Common myeloid progenitor, CD34-positive (primary cell): ENCODE measurements around the gene RIN1.
"Not testable (repeated sequence)": the region's sequence is repeated elsewhere in the genome, so short reads cannot be mapped to it uniquely, and the experiment has no call there.

Source experiments
- CTCF ChIA-PET: fragments of 350-600 bp; sonication (Branson Sonifier 250); formaldehyde crosslinking; loops from one replicate; lab custom pipeline; 2021; ENCODE audit warnings: antibody characterized with exemption; lab: Charles Lee
- POLR2A ChIA-PET: fragments of 350-600 bp; sonication (Branson Sonifier 250); formaldehyde crosslinking; loops from one replicate; lab custom pipeline; 2021; ENCODE audit warnings: antibody characterized with exemption; lab: Charles Lee
- DNase-seq, 3 donors: peaks; one replicate each; pipeline versions ENCODE4 v3.0.0 to v3.0.0-alpha.2; 2013
- H3K27ac ChIP-seq, 2 experiments: 1 replicate in 1 of 2; 2 replicates in 1 of 2; pipeline ENCODE4 v1.7.0; 2013; ENCODE audit warnings: inconsistent platforms in 2 of 2, low read length in 2 of 2, mild to moderate bottlenecking in 2 of 2, low read depth in 1 of 2, moderate library complexity in 1 of 2; ENCODE audit not compliant: severe bottlenecking in 2 of 2, insufficient read depth in 1 of 2, poor library complexity in 1 of 2
- H3K27me3 ChIP-seq, 5 experiments: replicated peaks in 2 of 5; 1 replicate in 3 of 5; 2 replicates in 2 of 5; pipeline versions ENCODE4 v1.6.1 to v1.7.0; 2013; ENCODE audit warnings: low read length in 4 of 5, mild to moderate bottlenecking in 2 of 5, moderate library complexity in 2 of 5, inconsistent platforms in 1 of 5; ENCODE audit not compliant: insufficient read depth in 5 of 5, control insufficient read depth in 4 of 5
- H3K36me3 ChIP-seq, 4 experiments: 1 replicate in 2 of 4; 2 replicates in 2 of 4; pipeline versions ENCODE4 v1.6.1 to v1.7.0; 2013; ENCODE audit warnings: low read length in 3 of 4, control low read depth in 1 of 4, mild to moderate bottlenecking in 1 of 4; ENCODE audit not compliant: control insufficient read depth in 4 of 4, insufficient read depth in 4 of 4
- H3K4me1 ChIP-seq, 4 experiments: 1 replicate in 3 of 4; 2 replicates in 1 of 4; pipeline versions ENCODE4 v1.6.1 to v1.7.1; 2013; ENCODE audit warnings: low read length in 3 of 4, mild to moderate bottlenecking in 3 of 4, control low read depth in 1 of 4, inconsistent platforms in 1 of 4, moderate library complexity in 1 of 4; ENCODE audit not compliant: control insufficient read depth in 4 of 4, insufficient read depth in 4 of 4; ENCODE audit errors: control extremely low read depth in 1 of 4
- H3K4me3 ChIP-seq, 7 experiments: 1 replicate in 4 of 7; 2 replicates in 3 of 7; pipeline versions ENCODE4 v1.5.1 to v1.7.0; 2013; ENCODE audit warnings: mild to moderate bottlenecking in 7 of 7, low read length in 6 of 7, moderate library complexity in 6 of 7, inconsistent platforms in 2 of 7, low read depth in 2 of 7, control low read depth in 1 of 7; ENCODE audit not compliant: insufficient read depth in 4 of 7, control insufficient read depth in 1 of 7; ENCODE audit errors: extremely low read depth in 1 of 7
- H3K9me3 ChIP-seq, 5 experiments: 1 replicate in 4 of 5; 2 replicates in 1 of 5; pipeline versions ENCODE4 v1.6.1 to v1.7.1; 2013; ENCODE audit warnings: low read length in 4 of 5, mild to moderate bottlenecking in 2 of 5, inconsistent platforms in 1 of 5, low read depth in 1 of 5, moderate library complexity in 1 of 5; ENCODE audit not compliant: control insufficient read depth in 4 of 5, insufficient read depth in 2 of 5; ENCODE audit errors: control extremely low read depth in 1 of 5
- WGBS: methylation state at CpG from one replicate; pipeline ENCODE4 v1.1.5; 2013; ENCODE audit not compliant: insufficient coverage; 5-methylcytosine and 5-hydroxymethylcytosine counted together

The RIN1 gene

GRCh38 chr11:66324664-66325063 lies 11.6 kb downstream of the RIN1 start:
- 100% methylated on average over 3 of the region's 10 CpGs for WGBS
- H3K27ac ChIP-seq = no peak overlapping the region
- peaks cover 0 to 37% (median 24%) of the 10 kb centered on the region in 4 experiments for H3K4me1 ChIP-seq
- ChIA-PET POLR2A (no interaction called here), CTCF (interaction anchor here (1.4 to 4.0 kb wide), 2 partner anchors 13 to 30 kb away, joined by 3 to 44 read pairs; no protein-coding TSS in a partner anchor)
- H3K4me3 ChIP-seq = no peak overlapping the region
- H3K9me3 ChIP-seq = no peaks in the 10 kb centered on the region
- H3K36me3 ChIP-seq = no peaks in the 10 kb centered on the region
- no peaks in the 10 kb centered on the region for H3K27me3 ChIP-seq
- no peak for DNase-seq

GRCh38 chr11:66323684-66324083 lies 12.6 kb downstream of the RIN1 start:
- Histone ChIP-seq H3K36me3 (no peaks in the 10 kb centered on the region), H3K4me1 (peaks cover 6 to 44% (median 28%) of the 10 kb centered on the region in 4 experiments), H3K4me3 (no peak overlapping the region), H3K27ac (no peak overlapping the region), H3K27me3 (no peaks in the 10 kb centered on the region), H3K9me3 (no peaks in the 10 kb centered on the region)
- POLR2A ChIA-PET = no interaction called here
- DNase-seq = no peak
- CTCF ChIA-PET = interaction anchor here (1.4 to 4.0 kb wide), 2 partner anchors 12 to 31 kb away, joined by 3 to 44 read pairs; no protein-coding TSS in a partner anchor
- 100% methylated on average over 1 of the region's 1 CpG for WGBS

- POLR2A ChIA-PET = no interaction called here
- H3K27ac ChIP-seq = no peak overlapping the region
These were observed 13.4 kb downstream of the RIN1 start for GRCh38 chr11:66322732-66323427.

GRCh38 chr11:66321606-66322005 lies 14.6 kb downstream of the RIN1 start:
- Histone ChIP-seq H3K4me1 (peaks cover 11 to 44% (median 38%) of the 10 kb centered on the region in 4 experiments), H3K36me3 (no peaks in the 10 kb centered on the region), H3K27me3 (no peaks in the 10 kb centered on the region), H3K9me3 (no peaks in the 10 kb centered on the region), H3K27ac (no peak overlapping the region), H3K4me3 (no peak overlapping the region)
- CTCF ChIA-PET = interaction anchor here (1.1 to 1.8 kb wide), 3 partner anchors 9 to 13 kb away, joined by 7 to 8 read pairs (median 7); partner anchors contain the start of gene RIN1
- no peak for DNase-seq
- POLR2A ChIA-PET = interaction anchor here (1.4 kb wide), 1 partner anchor 9 kb away, joined by 4 read pairs; no protein-coding TSS in a partner anchor
- 91% methylated on average over 3 of the region's 4 CpGs for WGBS

More at GRCh38 chr11:66322732-66323427, 13.4 kb downstream of the RIN1 start:
- no peaks in the 10 kb centered on the region for H3K27me3 ChIP-seq
- CTCF ChIA-PET = interaction anchor here (1.8 kb wide), 2 partner anchors 12 kb away, joined by 7 to 8 read pairs; partner anchors contain the start of gene RIN1
- no peak overlapping the region for H3K4me3 ChIP-seq
- H3K9me3 ChIP-seq = no peaks in the 10 kb centered on the region
- 97% methylated on average over 7 of the region's 11 CpGs for WGBS
- no peak for DNase-seq
- no peaks in the 10 kb centered on the region for H3K36me3 ChIP-seq
- peaks cover 11 to 45% (median 29%) of the 10 kb centered on the region in 4 experiments for H3K4me1 ChIP-seq

- H3K4me3 ChIP-seq, H3K9me3 ChIP-seq, CTCF ChIA-PET, DNase-seq, H3K36me3 ChIP-seq, H3K27ac ChIP-seq, H3K27me3 ChIP-seq: not testable (repeated sequence)
- WGBS = 94% methylated on average over 3 of the region's 6 CpGs
- peaks cover 11 to 42% (median 35%) of the 10 kb centered on the region in 4 experiments for H3K4me1 ChIP-seq
- POLR2A ChIA-PET = interaction anchor here (1.4 kb wide), 1 partner anchor 8 kb away, joined by 4 read pairs; no protein-coding TSS in a partner anchor
These were observed 15.5 kb downstream of the RIN1 start for GRCh38 chr11:66320748-66321147.

GRCh38 chr11:66320289-66320688 lies 15.9 kb downstream of the RIN1 start:
- H3K27me3 ChIP-seq, CTCF ChIA-PET, DNase-seq, H3K4me3 ChIP-seq, H3K36me3 ChIP-seq, H3K27ac ChIP-seq, POLR2A ChIA-PET, H3K9me3 ChIP-seq: not testable (repeated sequence)
- WGBS = no CpG with 5 or more reads among the region's 2 CpGs
- peaks cover 11 to 38% (median 31%) of the 10 kb centered on the region in 4 experiments for H3K4me1 ChIP-seq

GRCh38 chr11:66318600-66318970 lies 17.6 kb downstream of the RIN1 start:
- peaks cover 11 to 40% (median 34%) of the 10 kb centered on the region in 4 experiments for H3K4me1 ChIP-seq
- peak overlapping the region in 3 of 7 experiments; percentile 16 to 53 (median 43) for H3K4me3 ChIP-seq
- POLR2A ChIA-PET = no interaction called here
- CTCF ChIA-PET = interaction anchor here (2.1 kb wide), 1 partner anchor 10 kb away, joined by 7 read pairs; no protein-coding TSS in a partner anchor
- no peaks in the 10 kb centered on the region for H3K9me3 ChIP-seq
- no peaks in the 10 kb centered on the region for H3K36me3 ChIP-seq
- DNase-seq = no peak
- no peaks in the 10 kb centered on the region for H3K27me3 ChIP-seq
- H3K27ac ChIP-seq = peak overlapping the region in 1 of 2 experiments; percentile 58
- 67% methylated on average over 2 of the region's 3 CpGs for WGBS
